ENCODE measurements around the gene KCNF1. TPM values are rescaled to one million over a fixed set of nuclear protein-coding genes. Genes with fewer than 3 reads are reported as not detected.

The KCNF1 gene
- total and polyA plus RNA-seq, 10 of the 15 experiments (the other 5 are each of a cell fraction or from before 2014, with no cell fraction given): not detected

GRCh38 chr2:10948606-10949230, 37.0 kb downstream of the KCNF1 start (continued):
- no peak for TF ChIP-seq POU2F2 (IDR thresholded peaks at IDR 0.05; ENCODE audit: borderline replicate concordance, low read depth, low read length)
- TF ChIP-seq KDM1A (IDR thresholded peaks at IDR 0.05; ENCODE audit: borderline replicate concordance): no peak
- TF ChIP-seq EED (IDR thresholded peaks at IDR 0.05; ENCODE audit: low read depth): no peak
- TF ChIP-seq PKNOX1 (IDR thresholded peaks at IDR 0.05): no peak
- TF ChIP-seq PAX5 (IDR thresholded peaks at IDR 0.05; ENCODE audit: borderline replicate concordance, low read depth, low read length): no peak
- TF ChIP-seq PAX8 (IDR thresholded peaks at IDR 0.05): no peak
- TF ChIP-seq RBBP5 (conservative IDR thresholded peaks at IDR 0.05): no peak
- no peak for TF ChIP-seq PRDM15 (CRISPR knock-in tag; IDR thresholded peaks at IDR 0.05)
- no peak for TF ChIP-seq YBX1 (IDR thresholded peaks at IDR 0.05)
- no peak for TF ChIP-seq NR2F1 (conservative IDR thresholded peaks at IDR 0.05)
- no peak for TF ChIP-seq DPF2 (IDR thresholded peaks at IDR 0.05)
